ENCODE data around the gene AK4. TPM values are rescaled to one million over a fixed set of nuclear protein-coding genes. Genes with fewer than 3 reads are reported as not detected.

Gene AK4
- total RNA-seq, 4 donors from 2014 or later, result 32.2 to 46.3 (median 39.6) TPM

DNA sequence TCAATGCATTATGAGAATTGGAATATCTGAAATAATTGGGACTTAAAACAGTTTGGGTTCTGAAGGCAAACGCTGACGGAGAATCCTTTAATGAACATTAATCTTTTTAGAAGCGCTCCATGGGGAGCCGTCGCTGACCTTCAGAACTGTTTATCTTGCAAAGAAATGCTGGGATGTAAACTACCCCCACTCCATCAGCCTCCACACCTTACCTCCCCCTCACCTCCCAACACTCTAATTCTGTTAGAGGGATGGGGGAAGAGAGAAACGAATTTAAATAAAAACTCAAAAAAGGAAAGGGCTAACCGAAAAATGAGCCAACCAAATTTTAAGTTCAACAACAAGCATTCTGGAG is 117.3 kb downstream of the AK4 start:
- Histone ChIP-seq H3K9me3 (no peaks in the 10 kb centered on the region), H3K27me3 (peaks cover 0 to 33% (median 0%) of the 10 kb centered on the region in 4 donors), H3K36me3 (no peaks in the 10 kb centered on the region), H3K27ac (peak overlapping the region in 1 of 4 donors; percentile 53), H3K4me3 (peak overlapping the region; percentile 32 to 71 (median 56)), H3K4me1 (peaks cover 8 to 23% (median 12%) of the 10 kb centered on the region in 3 donors)
- DNase-seq, result no peak
- WGBS, 2 donors, result 5 to 13% methylated on average over 7 of the region's 7 CpGs
- no peak for TF ChIP-seq POLR2A (IDR thresholded peaks at IDR 0.05)
- TF ChIP-seq, protein P1, sequence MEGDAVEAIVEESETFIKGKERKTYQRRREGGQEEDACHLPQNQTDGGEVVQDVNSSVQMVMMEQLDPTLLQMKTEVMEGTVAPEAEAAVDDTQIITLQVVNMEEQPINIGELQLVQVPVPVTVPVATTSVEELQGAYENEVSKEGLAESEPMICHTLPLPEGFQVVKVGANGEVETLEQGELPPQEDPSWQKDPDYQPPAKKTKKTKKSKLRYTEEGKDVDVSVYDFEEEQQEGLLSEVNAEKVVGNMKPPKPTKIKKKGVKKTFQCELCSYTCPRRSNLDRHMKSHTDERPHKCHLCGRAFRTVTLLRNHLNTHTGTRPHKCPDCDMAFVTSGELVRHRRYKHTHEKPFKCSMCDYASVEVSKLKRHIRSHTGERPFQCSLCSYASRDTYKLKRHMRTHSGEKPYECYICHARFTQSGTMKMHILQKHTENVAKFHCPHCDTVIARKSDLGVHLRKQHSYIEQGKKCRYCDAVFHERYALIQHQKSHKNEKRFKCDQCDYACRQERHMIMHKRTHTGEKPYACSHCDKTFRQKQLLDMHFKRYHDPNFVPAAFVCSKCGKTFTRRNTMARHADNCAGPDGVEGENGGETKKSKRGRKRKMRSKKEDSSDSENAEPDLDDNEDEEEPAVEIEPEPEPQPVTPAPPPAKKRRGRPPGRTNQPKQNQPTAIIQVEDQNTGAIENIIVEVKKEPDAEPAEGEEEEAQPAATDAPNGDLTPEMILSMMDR (IDR thresholded peaks at IDR 0.05), result no peak
- intact Hi-C loops (cut with DNase I), result no loop called here

GRCh38 chr1:65265651-65266351 is 117.8 kb downstream of the AK4 start:
- DNase-seq, result no peak
- Histone ChIP-seq H3K4me3 (peak overlapping the region; percentile 32 to 71 (median 56)), H3K27ac (peak overlapping the region in 2 of 4 donors; percentile 27 to 53), H3K9me3 (no peaks in the 10 kb centered on the region), H3K4me1 (peaks cover 8 to 23% (median 12%) of the 10 kb centered on the region in 3 donors), H3K27me3 (peaks cover 0 to 33% (median 0%) of the 10 kb centered on the region in 4 donors), H3K36me3 (no peaks in the 10 kb centered on the region)
- WGBS, 2 donors, result 6 to 14% methylated on average over 17 of the region's 59 CpGs
- intact Hi-C loops (cut with DNase I), result no loop called here
- TF ChIP-seq POLR2A (IDR thresholded peaks at IDR 0.05), result no peak
- TF ChIP-seq, protein P1 (IDR thresholded peaks at IDR 0.05), result peak in 1 of 6 experiments; percentile 10

DNA sequence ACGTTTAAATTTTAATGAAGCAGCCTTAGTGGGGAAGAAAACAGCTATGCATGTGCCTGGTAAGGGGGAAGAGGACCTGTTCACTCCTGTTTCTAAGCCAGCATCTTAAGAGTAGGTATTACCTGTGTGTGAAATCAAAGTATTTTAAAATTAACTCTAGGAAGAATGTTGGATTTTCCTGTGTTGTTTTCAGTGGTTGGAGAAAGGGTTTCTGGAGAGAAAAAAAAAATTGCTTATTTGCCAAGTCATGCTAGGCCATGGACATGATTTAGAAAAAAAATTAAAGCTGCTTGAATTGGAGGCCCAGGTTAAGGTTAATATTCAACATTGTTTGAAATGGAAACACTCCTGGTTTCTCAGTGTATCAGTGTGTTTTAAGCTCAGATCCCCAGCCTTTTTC is 118.5 kb downstream of the AK4 start:
- no peak overlapping the region for H3K27ac ChIP-seq
- WGBS, 2 donors, result 29 to 33% methylated on average over 1 of the region's 1 CpG
- no peaks in the 10 kb centered on the region for H3K9me3 ChIP-seq
- H3K27me3 ChIP-seq, result peaks cover 0 to 33% (median 0%) of the 10 kb centered on the region in 4 donors
- peaks cover 8 to 23% (median 12%) of the 10 kb centered on the region in 3 donors for H3K4me1 ChIP-seq
- no peak for DNase-seq
- H3K4me3 ChIP-seq, result peak overlapping the region in 1 of 4 donors; percentile 71
- no peak for TF ChIP-seq POLR2A (IDR thresholded peaks at IDR 0.05)
- TF ChIP-seq, protein P1 (IDR thresholded peaks at IDR 0.05), result no peak
- H3K36me3 ChIP-seq, result no peaks in the 10 kb centered on the region
- intact Hi-C loops (cut with DNase I), result no loop called here

DNA sequence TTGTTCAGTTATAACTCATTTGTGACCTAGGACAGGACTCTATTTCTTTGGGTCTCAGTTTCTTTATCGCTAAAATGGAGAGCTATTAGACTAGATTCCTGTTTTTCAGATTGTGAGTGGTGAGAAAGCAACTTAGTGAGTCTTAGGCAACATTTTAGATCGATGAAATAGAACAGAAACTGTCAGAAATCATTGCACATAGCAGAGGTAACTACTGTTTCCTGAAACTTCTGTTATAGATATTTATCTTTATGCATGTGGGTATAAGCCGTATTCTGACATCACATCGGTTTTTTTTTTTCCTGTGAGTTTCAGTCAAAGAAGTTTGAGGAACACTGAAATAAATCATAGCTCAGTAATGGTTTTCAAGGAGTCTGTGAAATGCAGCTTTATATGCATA is 119.3 kb downstream of the AK4 start:
- Histone ChIP-seq H3K27ac (no peak overlapping the region), H3K27me3 (peaks cover 0 to 33% (median 0%) of the 10 kb centered on the region in 4 donors), H3K36me3 (no peaks in the 10 kb centered on the region), H3K4me1 (peaks cover 8 to 23% (median 12%) of the 10 kb centered on the region in 3 donors), H3K9me3 (no peaks in the 10 kb centered on the region), H3K4me3 (no peak overlapping the region)
- intact Hi-C loops (cut with DNase I), result no loop called here
- no peak for DNase-seq
- 69 to 85% methylated on average over 4 of the region's 4 CpGs for WGBS, 2 donors
- TF ChIP-seq, protein P1 (IDR thresholded peaks at IDR 0.05), result no peak
- TF ChIP-seq POLR2A (IDR thresholded peaks at IDR 0.05), result no peak

GRCh38 chr1:65267683-65268082 is 119.7 kb downstream of the AK4 start:
- TF ChIP-seq POLR2A (IDR thresholded peaks at IDR 0.05), result no peak
- TF ChIP-seq, protein P1 (IDR thresholded peaks at IDR 0.05), result no peak
- peaks cover 0 to 33% (median 0%) of the 10 kb centered on the region in 4 donors for H3K27me3 ChIP-seq
- H3K4me3 ChIP-seq, result no peak overlapping the region
- peaks cover 8 to 23% (median 12%) of the 10 kb centered on the region in 3 donors for H3K4me1 ChIP-seq
- no peaks in the 10 kb centered on the region for H3K9me3 ChIP-seq
- no peak overlapping the region for H3K27ac ChIP-seq
- WGBS, 2 donors, result 67 to 75% methylated on average over 1 of the region's 1 CpG
- DNase-seq, result no peak
- H3K36me3 ChIP-seq, result no peaks in the 10 kb centered on the region
- intact Hi-C loops (cut with DNase I), result no loop called here

Measured in esophagus squamous epithelium (tissue), 5 donors.